Activated CD4-positive, alpha-beta T cell treated with anti-CD3 and anti-CD28 coated beads, Interleukin-2, Interleukin-6, amounts not matched to agents 100 ng/mL and 50 ng/mL, durations not matched to agents 16 hours and 8 hours (primary cell): ENCODE results near the gene NANOG.
"Not testable (repeated sequence)": the region's sequence is repeated elsewhere in the genome, so short reads cannot be mapped to it uniquely, and the experiment has no call there.

Experiments
- DNase-seq: peaks from one replicate; pipeline ENCODE4 v3.0.0-alpha.2; 2020

The NANOG gene

DNA sequence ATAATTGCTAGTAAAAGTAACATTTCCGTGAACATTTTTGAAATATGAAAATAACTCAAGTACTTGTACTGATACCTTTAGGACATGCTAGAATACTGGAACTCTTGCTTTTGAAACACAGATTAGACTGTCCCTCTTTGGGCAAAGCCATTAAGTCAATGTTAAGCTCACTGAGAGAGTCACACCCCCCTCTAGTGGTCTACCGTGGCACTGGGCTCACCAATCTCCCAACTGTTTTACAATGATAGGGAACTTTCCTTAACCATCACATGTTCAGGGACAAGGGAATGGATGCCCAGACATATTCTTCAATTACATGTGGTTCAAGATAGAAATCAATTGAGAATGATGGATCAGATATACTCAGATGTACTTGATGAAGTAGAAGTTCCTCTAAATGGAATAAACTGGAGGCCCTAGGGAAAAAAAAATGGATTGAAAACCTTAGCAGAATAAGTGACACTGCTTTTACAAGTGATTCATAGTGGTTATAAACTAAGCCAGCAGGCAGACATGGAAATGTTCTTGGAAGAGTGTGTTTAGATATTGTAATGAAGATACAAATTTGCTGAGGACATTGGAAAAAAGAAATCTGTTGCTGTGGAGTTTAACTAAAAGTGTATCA lies 17.8 kb downstream of the NANOG start:
- peak; percentile 69 for DNase-seq

DNA sequence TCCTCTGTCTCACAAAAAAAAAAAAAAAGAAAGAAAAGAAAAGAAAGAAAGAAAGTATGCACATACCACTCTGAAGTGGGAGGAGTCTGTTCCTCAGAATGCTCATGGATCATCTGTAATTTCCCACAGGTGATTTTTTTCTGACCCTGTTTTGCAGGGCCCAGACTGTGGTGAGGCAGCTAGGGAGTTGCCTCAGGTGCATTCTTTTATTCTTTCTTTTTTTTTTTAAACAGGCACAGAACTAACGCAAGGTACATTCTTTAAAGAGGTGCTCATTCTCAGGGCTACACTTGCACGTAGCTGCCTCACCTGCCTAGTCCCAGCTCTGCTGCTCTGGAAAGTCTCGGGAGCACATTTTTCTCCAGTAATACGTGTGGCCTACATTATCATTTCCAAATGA lies 36.6 kb downstream of the NANOG start:
- DNase-seq, result not testable (repeated sequence)

DNA sequence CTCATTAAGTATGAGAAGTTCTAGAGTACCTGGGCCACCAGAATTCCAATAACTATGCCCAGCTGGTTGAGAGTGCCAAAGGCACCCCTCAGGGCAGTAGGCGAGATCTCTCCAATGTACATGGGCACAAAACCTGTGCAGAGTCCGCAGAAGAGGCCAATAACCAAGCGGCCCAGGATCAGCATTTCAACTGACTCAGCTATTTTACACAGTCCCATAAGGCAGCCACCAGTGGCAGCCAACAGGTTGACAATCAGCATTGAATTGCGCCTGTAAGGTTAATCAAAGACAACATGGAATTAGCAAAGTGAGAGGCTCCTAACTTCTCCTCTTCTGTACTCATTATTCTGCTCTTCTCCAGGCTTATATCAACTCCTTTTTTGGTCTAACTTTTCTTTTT lies 40.5 kb downstream of the NANOG start:
- not testable (repeated sequence) for DNase-seq

DNA sequence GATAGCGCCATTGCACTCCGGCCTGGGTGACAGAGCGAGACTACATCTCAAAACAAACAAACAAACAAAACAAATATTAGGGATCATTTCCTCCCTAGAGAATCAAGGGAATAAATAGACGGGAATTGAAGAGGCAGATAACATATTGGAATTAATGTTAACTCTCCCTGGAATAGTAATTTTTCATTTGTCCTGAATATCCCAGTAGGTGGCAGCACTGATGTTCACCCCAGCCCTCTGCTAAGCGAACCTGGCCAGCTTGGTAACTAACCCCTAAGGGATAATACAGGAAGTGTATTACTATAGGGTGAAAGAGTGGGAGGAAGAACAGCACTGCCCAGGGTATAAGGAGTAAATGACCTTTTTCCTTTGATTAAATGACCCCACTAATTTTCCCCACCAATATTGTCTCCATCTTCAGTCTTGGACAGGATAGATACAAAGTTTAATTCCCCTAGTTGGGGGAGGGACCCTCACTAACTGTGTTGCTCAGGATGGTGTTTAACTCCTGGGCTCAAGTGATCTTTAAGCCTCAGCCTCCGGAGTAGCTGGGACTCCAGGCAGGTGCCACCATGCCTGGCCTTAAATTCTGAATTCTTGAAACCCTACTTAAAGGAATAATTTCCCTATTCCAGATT lies 43.0 kb downstream of the NANOG start:
- peak; percentile 51 for DNase-seq

DNA sequence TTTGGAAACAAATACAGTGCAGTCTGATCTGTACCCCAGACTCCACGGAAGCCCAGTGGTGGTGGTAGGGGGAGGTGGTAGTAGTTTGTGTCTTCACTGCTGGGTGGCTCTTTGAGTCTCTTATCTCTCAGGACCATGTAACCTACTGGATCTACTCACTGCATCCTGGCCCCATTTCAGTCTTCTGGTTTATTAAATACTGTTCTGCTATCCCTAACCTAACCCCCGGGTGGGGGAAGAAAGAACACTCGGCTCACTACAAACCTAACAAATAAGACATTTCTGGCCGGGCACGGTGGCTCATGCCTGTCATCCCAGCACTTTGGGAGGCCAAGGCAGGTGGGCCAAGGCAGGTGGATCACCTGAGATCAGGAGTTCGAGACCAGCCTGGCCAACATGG lies 44.0 kb downstream of the NANOG start:
- not testable (repeated sequence) for DNase-seq

DNA sequence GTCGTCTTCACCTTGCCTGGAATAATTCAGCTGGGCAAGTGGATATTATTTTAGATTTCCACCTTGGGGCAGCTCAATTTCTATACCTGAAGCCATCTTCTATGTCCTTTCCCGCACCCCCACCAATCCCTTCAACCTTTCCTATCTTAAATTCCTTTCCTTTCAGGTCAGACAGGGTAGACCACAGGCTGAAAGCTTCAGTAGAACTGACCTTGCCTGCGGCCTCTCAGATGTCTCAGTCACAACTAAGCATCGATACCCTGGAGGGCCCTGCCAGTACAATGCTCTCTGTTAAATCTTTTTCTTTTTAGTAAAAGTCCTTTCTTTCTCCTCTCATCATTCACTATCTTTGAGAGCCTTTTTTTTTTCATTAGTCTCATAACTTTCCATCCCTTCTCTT lies 44.6 kb downstream of the NANOG start:
- DNase-seq, result no peak

DNA sequence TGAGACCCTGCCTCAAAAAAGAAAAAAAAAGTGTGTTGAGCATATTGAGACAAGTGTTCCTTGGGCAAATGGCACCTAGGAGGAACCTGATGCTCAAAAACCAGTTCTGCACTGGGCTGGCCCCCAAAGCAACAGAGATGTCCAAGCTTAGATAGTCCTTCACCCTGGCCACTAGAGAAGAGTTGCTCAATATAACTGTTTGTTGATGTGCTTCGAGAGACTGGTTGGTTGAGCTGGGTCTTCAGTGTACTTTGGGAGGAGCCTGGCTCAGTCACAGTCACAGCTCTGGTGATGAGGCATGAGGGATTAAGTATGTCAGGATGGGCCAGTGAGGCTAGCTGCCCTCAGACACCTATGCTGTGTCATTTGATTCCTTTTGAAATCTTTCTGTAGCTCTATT lies 45.5 kb downstream of the NANOG start:
- no peak for DNase-seq

DNA sequence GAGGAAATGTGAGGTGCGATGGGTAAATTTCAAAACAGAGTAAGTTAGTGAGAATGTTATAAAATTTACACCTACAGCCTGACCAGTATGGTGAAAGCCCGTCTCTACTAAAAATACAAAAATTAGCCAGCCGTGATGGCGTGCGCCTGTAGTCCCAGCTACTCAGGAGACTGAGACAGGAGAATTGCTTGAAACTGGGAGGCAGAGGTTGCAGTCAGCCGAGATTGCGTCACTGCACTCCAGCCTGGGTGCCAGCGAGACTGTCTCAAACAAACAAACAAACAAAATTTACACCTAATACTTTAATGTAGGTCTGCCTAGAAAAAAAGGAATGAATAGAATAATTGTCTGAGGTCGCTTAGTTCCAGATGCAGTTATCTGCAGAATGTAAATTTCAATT lies 45.9 kb downstream of the NANOG start:
- no peak for DNase-seq

DNA sequence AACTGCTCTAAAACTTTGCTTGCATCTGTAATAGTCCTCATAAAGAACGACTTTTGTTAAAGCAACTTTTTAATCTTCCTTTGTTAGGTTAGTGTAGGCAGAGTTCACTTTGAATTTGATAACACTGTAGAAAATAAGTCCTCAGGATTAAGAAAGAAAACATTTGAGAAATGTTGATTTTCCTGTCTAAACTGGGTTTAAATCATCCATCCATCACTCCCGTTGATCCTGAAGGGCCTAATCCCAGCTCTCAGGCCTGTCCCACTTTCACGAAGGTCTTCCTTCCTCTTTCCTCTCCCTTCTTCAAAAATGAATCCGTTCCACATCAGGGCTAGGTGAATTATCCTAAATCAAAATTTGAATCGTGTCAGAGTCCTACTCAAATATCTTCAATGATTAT lies 46.6 kb downstream of the NANOG start:
- DNase-seq, result no peak

DNA sequence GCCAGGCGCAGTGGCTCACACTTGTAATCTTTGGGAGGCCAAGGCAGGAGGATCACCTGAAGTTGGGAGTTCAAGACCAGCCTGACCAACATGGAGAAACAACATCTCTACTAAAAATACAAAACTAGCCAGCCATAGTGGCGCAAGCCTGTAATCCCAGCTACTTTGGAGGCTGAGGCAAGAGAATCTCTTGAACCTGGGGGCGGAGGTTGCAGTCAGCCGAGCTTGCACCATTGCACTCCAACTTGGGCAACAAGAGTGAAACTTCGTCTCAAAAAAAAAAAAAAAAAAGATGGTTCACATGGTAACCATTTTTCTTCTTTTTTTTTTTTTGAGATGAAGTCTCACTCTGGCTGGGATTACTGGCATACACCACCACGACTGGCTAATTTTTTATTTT lies 48.2 kb downstream of the NANOG start:
- no peak for DNase-seq

DNA sequence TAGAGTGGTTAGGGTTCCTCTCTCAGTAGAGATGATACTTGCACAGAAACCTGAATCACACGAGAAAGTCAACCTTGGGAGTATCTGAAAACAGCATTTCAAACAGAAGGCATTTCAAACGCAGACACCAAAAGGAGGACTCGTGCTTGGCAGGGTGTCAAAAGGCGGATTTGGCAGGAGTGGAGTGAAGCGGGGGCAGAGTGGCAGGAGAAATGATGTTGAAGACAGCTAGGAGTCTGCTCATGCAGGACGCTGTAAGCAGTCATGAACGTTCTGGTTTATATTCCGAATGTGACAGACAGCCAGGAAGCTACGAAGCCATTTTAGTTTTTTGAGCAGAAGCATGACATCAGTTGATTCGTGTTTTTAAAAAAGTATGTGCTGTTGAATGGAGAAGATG lies 50.0 kb downstream of the NANOG start:
- DNase-seq, result not testable (repeated sequence)

DNA sequence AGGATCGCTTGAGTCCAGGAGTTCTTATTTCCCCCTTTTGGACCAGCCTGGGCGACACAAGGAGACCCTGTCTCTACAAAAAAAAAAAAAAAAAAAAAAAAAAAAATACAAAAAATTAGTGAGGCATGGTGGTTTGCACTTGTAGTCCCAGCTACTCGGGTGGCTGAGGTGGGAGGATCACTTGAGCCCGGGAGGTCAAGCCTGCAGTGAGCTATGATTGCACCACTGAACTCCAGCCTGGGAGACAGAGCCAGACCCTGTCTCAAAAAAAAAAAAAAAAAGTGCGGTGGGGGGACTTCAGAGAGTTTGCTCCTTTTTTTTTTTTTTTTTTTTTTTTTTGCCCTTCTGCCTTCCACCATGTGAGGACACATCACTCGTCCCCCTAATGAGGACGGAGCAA lies 50.6 kb downstream of the NANOG start:
- DNase-seq, result not testable (repeated sequence)

DNA sequence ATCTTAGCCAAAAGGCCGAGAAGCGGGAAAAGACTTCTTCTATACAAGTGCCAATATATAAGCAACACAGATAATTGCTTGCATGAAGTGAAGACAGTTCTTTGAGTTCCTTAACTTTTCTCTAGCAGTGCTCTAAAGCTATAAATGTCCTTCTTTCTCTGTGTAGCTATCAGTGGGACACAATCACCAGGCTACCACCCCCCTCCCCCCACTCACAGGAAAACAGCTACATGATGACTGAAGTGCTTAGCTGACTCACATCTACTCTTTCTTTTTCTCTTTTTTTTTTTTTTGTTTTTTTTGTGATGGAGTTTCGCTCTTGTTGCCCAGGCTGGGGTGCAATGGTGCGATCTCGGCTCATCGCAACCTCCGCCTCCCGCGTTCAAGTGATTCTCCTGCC lies 53.2 kb downstream of the NANOG start:
- not testable (repeated sequence) for DNase-seq

DNA sequence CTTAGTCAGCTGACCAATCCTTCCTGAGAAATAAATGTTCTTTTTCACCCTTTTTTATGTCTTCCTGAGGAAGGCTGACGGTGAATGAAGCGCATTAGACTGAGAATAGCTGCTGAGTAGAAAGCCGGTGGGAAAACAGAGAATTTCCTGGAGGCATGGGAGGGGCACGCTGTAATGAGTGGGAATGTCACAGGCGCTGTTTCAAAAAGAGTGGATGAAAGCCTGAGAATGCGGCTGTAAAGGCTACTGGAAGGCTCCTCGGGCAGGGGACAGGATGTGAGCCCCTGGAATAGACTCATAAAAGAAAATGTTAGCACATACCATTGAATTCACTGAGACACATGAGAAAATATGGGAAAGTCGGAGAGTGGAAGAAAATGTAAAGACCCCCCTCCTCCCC lies 53.9 kb downstream of the NANOG start:
- not testable (repeated sequence) for DNase-seq

DNA sequence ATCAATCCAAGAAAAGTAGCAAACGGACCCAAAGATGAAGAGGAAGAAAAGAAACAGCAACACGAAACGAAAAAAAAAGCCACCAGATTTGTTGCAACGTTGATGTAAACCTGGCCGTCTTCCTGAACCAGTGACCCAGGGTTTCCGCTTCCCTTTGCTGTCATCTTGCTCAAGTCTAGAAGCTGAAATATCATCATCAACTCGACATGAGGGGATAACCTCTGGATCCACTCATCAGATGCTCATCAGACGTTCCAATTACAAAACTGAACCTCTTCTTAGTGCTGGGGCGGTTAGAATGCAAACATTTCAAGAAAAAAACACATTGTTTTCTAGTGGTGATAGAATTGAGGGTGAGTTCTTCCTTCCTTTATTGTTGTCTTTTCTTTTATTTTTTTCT lies 54.4 kb downstream of the NANOG start:
- DNase-seq, result peak; percentile 20

DNA sequence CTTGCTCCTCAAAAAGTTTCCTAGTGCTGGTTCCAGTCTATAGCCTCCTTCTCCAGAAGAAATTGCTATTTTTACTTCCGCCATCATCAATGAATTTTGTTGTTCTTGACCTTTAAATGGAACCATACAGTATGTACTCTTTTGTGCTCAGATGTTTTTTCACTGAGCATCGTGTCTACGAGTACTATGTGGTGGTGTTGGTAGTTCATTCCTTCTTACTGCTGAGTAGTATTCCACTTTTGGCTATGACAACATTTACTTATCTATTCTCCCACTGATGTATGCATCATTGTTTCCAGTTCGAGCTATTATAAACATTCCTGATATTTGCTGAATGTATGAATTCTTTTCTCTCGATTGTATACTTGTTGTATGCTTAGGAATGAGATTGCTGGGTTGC lies 54.9 kb downstream of the NANOG start:
- DNase-seq, result no peak

DNA sequence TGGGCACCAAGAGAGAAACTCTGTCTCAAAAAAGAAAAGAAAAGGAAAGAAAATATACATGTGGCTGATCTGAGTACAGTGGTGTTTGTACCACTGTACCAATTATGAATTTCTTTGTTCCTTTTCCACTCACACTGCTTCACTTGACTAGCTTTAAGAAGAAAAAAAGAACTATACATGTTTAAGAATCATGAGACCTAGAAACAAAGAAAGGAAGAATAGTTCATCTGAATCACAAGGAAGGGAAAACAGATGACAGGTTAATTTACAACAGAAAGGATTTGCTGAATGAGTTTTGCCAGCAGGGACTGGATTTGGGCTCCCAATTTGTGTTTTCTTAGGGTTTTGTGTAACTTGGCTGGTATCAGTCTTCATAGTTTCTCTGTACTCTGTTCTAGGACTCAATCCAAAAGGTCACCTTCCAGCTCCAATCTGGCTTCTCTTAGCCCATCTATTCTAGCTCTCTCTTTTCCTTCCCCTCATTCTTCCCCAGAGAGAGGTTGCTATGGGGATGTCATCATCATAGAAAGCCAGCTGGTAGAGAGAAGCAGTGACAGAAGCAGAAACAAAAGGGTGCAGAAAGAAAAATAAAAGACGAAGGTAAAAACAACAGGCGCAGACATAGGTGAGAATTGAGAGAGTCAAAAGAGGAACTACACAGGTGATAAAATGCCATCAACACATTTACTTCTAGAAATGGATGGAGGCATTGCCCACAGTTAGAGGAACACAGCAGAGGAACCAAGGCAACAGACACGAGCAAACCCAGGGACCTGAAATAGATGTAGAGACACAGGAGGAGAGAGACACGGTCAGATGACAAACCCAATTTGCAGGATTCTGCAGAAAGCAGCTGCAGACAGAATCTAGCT lies 58.3 kb downstream of the NANOG start:
- DNase-seq, result not testable (repeated sequence)

DNA sequence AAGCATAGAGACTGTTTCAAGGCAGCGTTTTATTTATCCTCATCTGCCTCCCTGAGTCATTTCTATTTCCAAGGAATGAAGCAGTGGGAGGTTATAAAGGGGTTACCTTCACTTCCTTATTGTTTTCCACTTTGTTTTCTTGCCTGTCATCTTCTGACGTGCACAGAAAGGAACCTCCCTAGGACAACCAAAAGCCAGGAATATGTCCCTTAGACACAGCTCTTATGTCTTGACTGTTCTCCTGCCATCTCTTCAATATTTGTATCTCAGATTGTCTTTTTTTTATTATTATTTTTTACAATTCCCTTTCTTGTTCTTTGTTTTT lies 58.9 kb downstream of the NANOG start:
- not testable (repeated sequence) for DNase-seq
